ENCODE measurements around the gene ROR1. TPM values are rescaled to one million over a fixed set of nuclear protein-coding genes. Genes with fewer than 3 reads are reported as not detected.

The ROR1 gene
- total RNA-seq, 6 experiments from 2014 or later: 0.04 to 0.58 (median 0.37) TPM

DNA sequence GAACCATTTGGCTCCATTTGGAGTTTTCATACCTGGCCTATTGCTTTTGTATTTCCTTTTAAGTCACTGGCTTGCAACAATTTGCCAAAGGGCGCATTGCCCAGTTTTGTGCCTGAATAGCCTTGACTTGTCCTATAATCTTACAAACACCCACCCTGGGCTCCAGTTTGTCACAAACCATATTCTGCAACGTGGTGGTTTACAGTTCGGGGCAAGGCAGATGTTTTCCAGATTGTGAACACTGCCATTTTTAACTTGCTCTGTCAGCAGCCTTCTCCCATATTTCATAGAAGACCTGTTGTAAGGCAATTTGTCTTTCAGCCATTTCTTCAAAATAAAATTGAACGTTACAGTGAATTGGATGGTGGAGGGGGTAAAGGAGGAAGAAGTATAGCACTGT lies 376.4 kb downstream of the ROR1 start:
- 68% methylated on average over 4 of the region's 4 CpGs for WGBS (ENCODE audit: insufficient coverage, low coverage, low lambda C conversion rate, missing lambda C conversion rate)
- no peaks in the 10 kb centered on the region for H3K36me3 ChIP-seq
- no peak for DNase-seq
- no peak for ATAC-seq
- no peaks in the 10 kb centered on the region for H3K4me1 ChIP-seq
- H3K27ac ChIP-seq: no peak overlapping the region
- no peaks in the 10 kb centered on the region for H3K27me3 ChIP-seq
- intact Hi-C loops (cut with DNase I): no loop called here
- H3K4me3 ChIP-seq: no peak overlapping the region
- TF ChIP-seq, protein P1, sequence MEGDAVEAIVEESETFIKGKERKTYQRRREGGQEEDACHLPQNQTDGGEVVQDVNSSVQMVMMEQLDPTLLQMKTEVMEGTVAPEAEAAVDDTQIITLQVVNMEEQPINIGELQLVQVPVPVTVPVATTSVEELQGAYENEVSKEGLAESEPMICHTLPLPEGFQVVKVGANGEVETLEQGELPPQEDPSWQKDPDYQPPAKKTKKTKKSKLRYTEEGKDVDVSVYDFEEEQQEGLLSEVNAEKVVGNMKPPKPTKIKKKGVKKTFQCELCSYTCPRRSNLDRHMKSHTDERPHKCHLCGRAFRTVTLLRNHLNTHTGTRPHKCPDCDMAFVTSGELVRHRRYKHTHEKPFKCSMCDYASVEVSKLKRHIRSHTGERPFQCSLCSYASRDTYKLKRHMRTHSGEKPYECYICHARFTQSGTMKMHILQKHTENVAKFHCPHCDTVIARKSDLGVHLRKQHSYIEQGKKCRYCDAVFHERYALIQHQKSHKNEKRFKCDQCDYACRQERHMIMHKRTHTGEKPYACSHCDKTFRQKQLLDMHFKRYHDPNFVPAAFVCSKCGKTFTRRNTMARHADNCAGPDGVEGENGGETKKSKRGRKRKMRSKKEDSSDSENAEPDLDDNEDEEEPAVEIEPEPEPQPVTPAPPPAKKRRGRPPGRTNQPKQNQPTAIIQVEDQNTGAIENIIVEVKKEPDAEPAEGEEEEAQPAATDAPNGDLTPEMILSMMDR (IDR thresholded peaks at IDR 0.05): no peak
- no peak for TF ChIP-seq POLR2A (IDR thresholded peaks at IDR 0.05)
- no peaks in the 10 kb centered on the region for H3K9me3 ChIP-seq

DNA sequence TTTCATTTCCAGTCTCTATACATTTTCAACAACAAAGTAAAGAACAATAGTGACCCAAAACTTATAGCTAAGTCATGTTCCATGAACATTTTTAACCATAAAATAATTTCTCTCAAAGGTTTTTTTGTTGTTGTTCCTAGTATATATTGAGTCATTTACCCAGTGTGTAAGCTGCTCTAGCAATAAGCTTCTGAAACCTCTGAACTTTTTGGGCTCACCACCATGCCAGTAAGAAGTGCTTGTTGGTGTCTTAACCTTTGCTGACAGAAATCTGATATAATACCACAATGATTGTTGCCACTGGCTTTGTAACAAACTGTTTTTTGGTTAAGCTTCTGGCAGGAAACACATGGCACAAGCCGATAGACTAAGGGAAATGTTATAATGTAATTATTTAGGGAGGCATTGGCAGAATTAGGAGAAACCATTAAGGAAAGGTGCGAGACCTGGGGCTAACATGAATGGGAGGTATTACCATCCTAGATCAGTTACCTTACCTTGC lies 377.0 kb downstream of the ROR1 start:
- TF ChIP-seq, protein P1 (IDR thresholded peaks at IDR 0.05): no peak
- TF ChIP-seq POLR2A (IDR thresholded peaks at IDR 0.05): no peak
- Histone ChIP-seq H3K27me3 (no peaks in the 10 kb centered on the region), H3K4me1 (no peaks in the 10 kb centered on the region), H3K4me3 (no peak overlapping the region), H3K9me3 (no peaks in the 10 kb centered on the region), H3K27ac (no peak overlapping the region), H3K36me3 (no peaks in the 10 kb centered on the region)
- intact Hi-C loops (cut with DNase I): no loop called here
- no peak for DNase-seq
- ATAC-seq: no peak
- 80% methylated on average over 2 of the region's 2 CpGs for WGBS (ENCODE audit: insufficient coverage, low coverage, low lambda C conversion rate, missing lambda C conversion rate)

DNA sequence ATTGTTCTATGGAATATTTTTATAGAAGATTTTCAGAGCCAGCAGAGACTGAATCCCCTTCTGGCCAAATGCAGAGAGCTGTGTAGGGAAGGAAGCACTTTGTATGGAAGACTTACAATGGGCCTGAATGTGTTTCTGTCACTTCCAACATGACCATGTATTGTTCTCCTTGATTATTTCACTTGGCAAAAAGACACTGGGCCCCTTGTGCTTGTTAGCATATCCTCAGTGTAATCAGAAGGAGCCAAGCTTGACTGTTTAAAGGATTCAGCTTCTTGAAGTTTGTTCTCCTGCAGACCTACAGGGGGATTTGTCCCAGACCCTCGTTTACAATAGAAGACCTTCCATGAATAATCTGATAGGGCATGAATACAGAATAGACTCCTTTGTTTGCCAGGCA lies 381.5 kb downstream of the ROR1 start:
- ATAC-seq: no peak
- Histone ChIP-seq H3K4me1 (no peaks in the 10 kb centered on the region), H3K9me3 (no peaks in the 10 kb centered on the region), H3K4me3 (no peak overlapping the region), H3K27ac (no peak overlapping the region), H3K36me3 (no peaks in the 10 kb centered on the region), H3K27me3 (no peaks in the 10 kb centered on the region)
- 25% methylated on average over 1 of the region's 1 CpG for WGBS (ENCODE audit: insufficient coverage, low coverage, low lambda C conversion rate, missing lambda C conversion rate)
- intact Hi-C loops (cut with DNase I): no loop called here
- no peak for DNase-seq
- TF ChIP-seq, protein P1 (IDR thresholded peaks at IDR 0.05): no peak
- no peak for TF ChIP-seq POLR2A (IDR thresholded peaks at IDR 0.05)

DNA sequence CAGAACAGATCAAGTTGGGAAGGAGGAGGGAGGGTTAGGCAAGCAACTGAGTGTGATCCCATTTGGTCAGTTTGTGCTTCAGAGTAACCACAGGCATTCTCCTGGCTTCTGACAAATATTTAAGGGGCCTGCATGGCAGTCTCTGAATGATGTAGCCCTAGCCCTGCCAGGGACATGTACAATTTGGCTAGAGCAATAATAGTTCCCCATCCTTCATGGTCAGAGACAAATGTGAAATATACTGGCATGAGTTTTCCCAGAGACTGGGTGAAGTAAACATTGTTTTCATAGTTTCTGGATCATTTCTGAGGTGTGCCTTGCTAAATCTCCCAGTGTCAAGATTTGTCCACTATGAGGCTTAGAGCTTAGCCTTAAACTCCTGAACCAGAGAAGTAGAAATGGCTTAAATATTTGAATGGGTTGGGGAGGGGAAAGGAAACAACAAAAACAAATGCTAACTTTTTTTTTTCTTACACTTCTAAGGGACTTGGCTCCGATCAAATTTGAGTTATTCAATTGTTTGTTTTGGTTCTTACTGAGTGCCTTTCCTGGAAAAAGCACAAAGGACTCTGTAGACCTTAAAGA lies 387.6 kb downstream of the ROR1 start:
- no peaks in the 10 kb centered on the region for H3K36me3 ChIP-seq
- WGBS (ENCODE audit: insufficient coverage, low coverage, low lambda C conversion rate, missing lambda C conversion rate): 28% methylated on average over 1 of the region's 1 CpG
- intact Hi-C loops (cut with DNase I): no loop called here
- no peak for ATAC-seq
- TF ChIP-seq POLR2A (IDR thresholded peaks at IDR 0.05): no peak
- TF ChIP-seq, protein P1 (IDR thresholded peaks at IDR 0.05): no peak
- no peaks in the 10 kb centered on the region for H3K9me3 ChIP-seq
- no peak for DNase-seq
- H3K27me3 ChIP-seq: no peaks in the 10 kb centered on the region
- no peaks in the 10 kb centered on the region for H3K4me1 ChIP-seq
- H3K4me3 ChIP-seq: no peak overlapping the region
- H3K27ac ChIP-seq: no peak overlapping the region

Data from right lobe of liver (tissue), 6 donors.